Heart right ventricle (tissue), 16 donors: Measurements from ENCODE around the gene ALDH1A1. TPM values are rescaled to one million over a fixed set of nuclear protein-coding genes. Genes with fewer than 3 reads are reported as not detected.

ENCODE experiments used
- ATAC-seq, 8 donors: fragments of 200-7000 bp; cut with Tn5 transposase; one replicate each; pipeline ENCODE4 v1.9.1; 2020; ENCODE audit warnings: mild to moderate bottlenecking in 8 of 8, moderate library complexity in 8 of 8, moderate number of reproducible peaks in 1 of 8
- DNase-seq, 2 donors: peaks; one replicate each; pipeline ENCODE4 v3.0.0-alpha.2; 2020
- H3K27ac ChIP-seq, 10 donors: fragments of 200-600 bp; sonication (generic) in 2 of 10; one replicate each; pipeline versions ENCODE4 v1.5.0 to v1.8.0; 2020 to 2022; ENCODE audit warnings: mild to moderate bottlenecking in 3 of 10
- H3K27me3 ChIP-seq, 7 donors: fragments of 200-600 bp; one replicate each; pipeline ENCODE4 v1.8.0; 2021 to 2022; ENCODE audit warnings: mild to moderate bottlenecking in 2 of 7
- H3K36me3 ChIP-seq, 9 donors: fragments of 200-600 bp; sonication (generic) in 1 of 9; one replicate each; pipeline versions ENCODE4 v1.5.0 to v1.8.0; 2020 to 2022; ENCODE audit warnings: mild to moderate bottlenecking in 2 of 9
- H3K4me1 ChIP-seq, 9 donors: fragments of 200-600 bp; sonication (generic) in 1 of 9; one replicate each; pipeline versions ENCODE4 v1.5.0 to v1.8.0; 2020 to 2022; ENCODE audit warnings: mild to moderate bottlenecking in 4 of 9
- H3K4me3 ChIP-seq, 10 donors: fragments of 200-600 bp; sonication (generic) in 2 of 10; one replicate each; pipeline versions ENCODE4 v1.5.0 to v1.8.0; 2020 to 2022; ENCODE audit warnings: mild to moderate bottlenecking in 7 of 10, moderate library complexity in 2 of 10
- H3K9me3 ChIP-seq, 11 donors: fragments of 200-600 bp in 10 of 11; sonication (generic) in 2 of 11; one replicate each; pipeline versions ENCODE4 v1.5.0 to v1.8.0; 2013 to 2022; ENCODE audit warnings: mild to moderate bottlenecking in 2 of 11, control low read depth in 1 of 11, moderate library complexity in 1 of 11
- CTCF ChIP-seq, 9 donors: fragments of 200-600 bp; sonication (generic) in 2 of 9; IDR thresholded peaks; one replicate each; pipeline versions ENCODE4 v1.5.0 to v1.8.0; 2021 to 2022; ENCODE audit warnings: antibody characterized with exemption in 9 of 9, mild to moderate bottlenecking in 5 of 9, moderate library complexity in 1 of 9
- WGBS, 2 donors: extraction: QIAGEN DNeasy Blood & Tissue Kit; methylation state at CpG; one replicate each; pipeline ENCODE4 v1.1.7; 2013; ENCODE audit warnings: inconsistent platforms in 1 of 2; 5-methylcytosine and 5-hydroxymethylcytosine counted together
- intact Hi-C, 10 donors: fragments of 100-400 bp; cut with DNase I; formaldehyde crosslinking; loops; one replicate each; pipeline versions ENCODE4 v1.11.1 to v1.14.2; 2022
- polyA plus RNA-seq, 2 donors: library from polyadenylated mRNA; stranded (reverse); fragments of 200-250 nt; gene quantifications; one replicate each; pipeline ENCODE4 v1.2.3, GENCODE V29; 2013
- total RNA-seq, 10 donors: library from RNA; stranded (reverse); fragmentation: NEBNext Ultra II Directional in 3 of 10; extraction: Animal tissue kit (Norgen Biotek cat#: 25700) in 3 of 10; gene quantifications; one replicate each; pipeline versions ENCODE4 v1.2.1 to v1.2.4, GENCODE V29; 2021 to 2023
- donor health status: Arrhythmogenic right ventricular cardiomyopathy.
- donor health status: ischemic (EF 13 %, LVEDD 7.1; RV severe dilation, severe dysfunction).
- donor health status: healthy with polysubstance abuse.
- donor health status: DM: no; HTN: yes; CAD: no.
- donor health status: DM: no; HTN: no; CAD: no.
- donor health status: ischemic (EF 25% LVEDD 6.9; RV normal size, moderate dysfunction).
- donor health status: ischemic (EF 25% LVEDD 5.7; RV mildly dilated, moderate dysfunction).
- donor health status: healthy.
- donor health status: DM: yes; HTN: yes; CAD: no.
- donor health status: Ischemic cardiomyopathy.
- donor health status: ischemic (EF 35%, LVEDD 5.7; RV mildly dilated, moderate dysfunction).
- donor health status: nonischemic (EF 11% LVEDD 7.7; RV severe dilation, severe dysfunction).
- donor health status: DM: yes; HTN: yes; CAD: no.
- donor health status: PGD.
- donor health status: ischemic (EF 29% LVEDD 5.4; RV normal size, mild dysfunction).
- donor health status: nonischemic (EF 23%, LVEDD 6.1; RV moderate dilation, normal function).

ALDH1A1 gene
- total and polyA plus RNA-seq, 12 donors: 4.3 to 32.8 (median 11.1) TPM

GRCh38 chr9:72912476-72913381, 40.1 kb downstream of the ALDH1A1 start:
- Histone ChIP-seq H3K27me3 (no peaks in the 10 kb centered on the region), H3K4me3 (peak overlapping the region in 1 of 10 donors; percentile 2), H3K36me3 (peaks cover 0 to 5% (median 0%) of the 10 kb centered on the region in 9 donors), H3K27ac (peak overlapping the region in 4 of 10 donors; percentile 24 to 62 (median 46)), H3K4me1 (peaks cover 0 to 12% (median 0%) of the 10 kb centered on the region in 9 donors), H3K9me3 (no peaks in the 10 kb centered on the region)
- intact Hi-C loops: no loop called here
- no peak for TF ChIP-seq CTCF (IDR thresholded peaks at IDR 0.05)
- no peak for DNase-seq
- 82 to 83% methylated on average over 7 of the region's 7 CpGs for WGBS, 2 donors
- peak in 3 of 8 donors; percentile 28 to 42 (median 37) for ATAC-seq

DNA sequence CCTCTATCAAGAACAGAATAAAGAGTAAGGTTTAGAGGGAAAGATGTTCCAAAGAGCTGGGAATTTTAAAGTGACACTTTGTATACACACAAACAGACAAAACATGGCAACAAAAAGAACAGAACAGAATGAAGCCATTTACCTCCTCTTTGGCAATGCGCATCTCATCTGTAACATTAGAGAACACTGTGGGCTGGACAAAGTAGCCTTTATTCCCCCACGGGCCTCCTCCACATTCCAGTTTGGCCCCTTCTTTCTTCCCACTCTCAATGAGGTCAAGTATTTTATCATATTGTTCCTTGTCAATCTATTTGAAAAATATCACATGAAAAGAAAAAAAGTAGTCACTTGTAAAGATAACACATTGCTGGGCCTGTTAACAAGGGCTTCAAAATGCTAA, 41.0 kb downstream of the ALDH1A1 start:
- Histone ChIP-seq H3K4me3 (no peak overlapping the region), H3K27ac (peak overlapping the region in 1 of 10 donors; percentile 62), H3K27me3 (no peaks in the 10 kb centered on the region), H3K4me1 (peaks cover 0 to 20% (median 0%) of the 10 kb centered on the region in 9 donors), H3K36me3 (peaks cover 0 to 5% (median 0%) of the 10 kb centered on the region in 9 donors), H3K9me3 (no peaks in the 10 kb centered on the region)
- ATAC-seq: no peak
- 70 to 72% methylated on average over 2 of the region's 2 CpGs for WGBS, 2 donors
- intact Hi-C loops: no loop called here
- TF ChIP-seq CTCF (IDR thresholded peaks at IDR 0.05): no peak
- DNase-seq: no peak

DNA sequence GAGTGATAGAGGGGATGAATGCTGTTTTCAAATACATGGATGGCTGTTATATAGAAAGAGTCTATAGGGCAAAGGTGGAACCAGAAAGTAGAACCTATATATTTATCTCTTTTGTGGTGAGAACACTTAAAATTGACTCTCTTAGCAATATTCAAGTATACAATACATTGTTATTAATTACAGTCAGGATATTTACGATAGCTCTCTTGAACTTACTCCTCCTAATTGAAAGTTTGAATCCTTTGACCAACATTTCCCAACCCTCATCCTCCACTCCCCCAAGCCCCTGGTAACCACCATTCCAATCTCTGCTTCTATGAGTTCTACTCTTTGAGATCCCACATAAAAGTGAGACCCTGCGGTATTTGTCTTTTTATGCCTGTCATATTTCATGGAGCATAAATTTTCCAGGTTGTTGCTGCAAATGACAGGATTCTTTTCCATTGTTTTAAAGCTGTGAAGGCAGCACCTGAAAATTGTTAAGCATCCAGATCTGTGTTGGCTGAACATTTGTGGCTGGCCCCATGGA, 41.5 kb downstream of the ALDH1A1 start:
- Histone ChIP-seq H3K4me1 (peaks cover 0 to 20% (median 0%) of the 10 kb centered on the region in 9 donors), H3K27ac (no peak overlapping the region), H3K4me3 (no peak overlapping the region), H3K9me3 (no peaks in the 10 kb centered on the region), H3K27me3 (no peaks in the 10 kb centered on the region), H3K36me3 (peaks cover 0 to 3% (median 0%) of the 10 kb centered on the region in 9 donors)
- intact Hi-C loops: no loop called here
- DNase-seq (no peak), ATAC-seq (no peak)
- no peak for TF ChIP-seq CTCF (IDR thresholded peaks at IDR 0.05)
- 97 to 98% methylated on average over 2 of the region's 2 CpGs for WGBS, 2 donors

- Histone ChIP-seq H3K27me3 (no peaks in the 10 kb centered on the region), H3K36me3 (no peaks in the 10 kb centered on the region), H3K27ac (no peak overlapping the region), H3K4me1 (peaks cover 0 to 20% (median 0%) of the 10 kb centered on the region in 9 donors), H3K9me3 (no peaks in the 10 kb centered on the region), H3K4me3 (no peak overlapping the region)
- ATAC-seq (no peak), DNase-seq (no peak)
- no peak for TF ChIP-seq CTCF (IDR thresholded peaks at IDR 0.05)
- 91 to 92% methylated on average over 3 of the region's 3 CpGs for WGBS, 2 donors
- intact Hi-C loops: no loop called here
Observed at GRCh38 chr9:72909428-72909827, 43.4 kb downstream of the ALDH1A1 start.
